K562 (cell line): ENCODE data around the gene EML6.

Source experiments
- SREBF2 ChIP-seq: sonication (generic); formaldehyde crosslinking; IDR thresholded peaks from 2 replicates; pipeline ENCODE4 v1.4.0; 2020; ENCODE audit warnings: mild to moderate bottlenecking, missing genetic modification reagents
- ZNF780A ChIP-seq: fragments of 250-450 bp; sonication (Bioruptor Pico); IDR thresholded peaks from 2 replicates; pipeline ENCODE4 v1.5.0; 2021; ENCODE audit warnings: mild to moderate bottlenecking
- TF ChIP-seq, protein P1 (sequence below), 3 experiments: IDR thresholded peaks in 2 of 3; conservative IDR thresholded peaks in 1 of 3; 2 replicates each; pipeline ENCODE4 v1.5.1; 2011 to 2012; ENCODE audit warnings: low read length in 3 of 3, mild to moderate bottlenecking in 3 of 3, control low read depth in 2 of 3, improper control_type of control experiment in 1 of 3, inconsistent platforms in 1 of 3, low read depth in 1 of 3, mixed read lengths in 1 of 3, moderate library complexity in 1 of 3; ENCODE audit not compliant: insufficient read depth in 2 of 3

DNA sequence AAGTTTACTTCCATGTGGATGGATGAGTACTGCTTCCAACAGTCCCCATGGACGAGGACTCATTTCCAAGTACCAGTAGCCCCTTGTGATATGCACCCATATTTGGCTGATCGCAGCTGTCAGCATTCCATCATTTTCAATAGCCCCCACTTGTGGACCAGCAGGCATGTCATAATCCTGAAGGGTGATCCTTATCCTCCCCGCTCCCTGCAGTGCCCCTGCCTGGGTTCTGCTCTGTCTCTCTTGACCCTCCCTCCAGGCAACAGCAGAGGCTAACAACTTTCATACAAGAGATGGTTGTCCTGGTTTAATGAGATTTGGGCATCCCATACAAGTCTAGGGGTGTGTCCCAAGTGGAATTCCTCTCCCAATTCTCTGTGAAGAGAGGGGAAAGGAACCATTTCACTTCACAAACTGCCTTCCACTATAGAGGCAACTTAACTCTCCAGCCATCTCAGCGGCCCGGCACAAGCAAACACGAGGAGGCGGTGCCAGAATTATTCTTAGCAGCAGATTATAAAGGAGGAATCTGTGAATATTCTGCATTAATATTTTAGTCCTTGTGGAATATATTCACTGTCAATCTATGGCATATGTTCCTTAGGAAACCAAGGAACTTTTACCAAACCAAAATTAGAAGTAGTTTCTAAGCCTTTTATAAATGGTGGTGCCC is 216.1 kb downstream of the EML6 start:
- TF ChIP-seq SREBF2 (CRISPR knock-in tag) (no peak), ZNF780A (no peak)
- TF ChIP-seq, protein P1, sequence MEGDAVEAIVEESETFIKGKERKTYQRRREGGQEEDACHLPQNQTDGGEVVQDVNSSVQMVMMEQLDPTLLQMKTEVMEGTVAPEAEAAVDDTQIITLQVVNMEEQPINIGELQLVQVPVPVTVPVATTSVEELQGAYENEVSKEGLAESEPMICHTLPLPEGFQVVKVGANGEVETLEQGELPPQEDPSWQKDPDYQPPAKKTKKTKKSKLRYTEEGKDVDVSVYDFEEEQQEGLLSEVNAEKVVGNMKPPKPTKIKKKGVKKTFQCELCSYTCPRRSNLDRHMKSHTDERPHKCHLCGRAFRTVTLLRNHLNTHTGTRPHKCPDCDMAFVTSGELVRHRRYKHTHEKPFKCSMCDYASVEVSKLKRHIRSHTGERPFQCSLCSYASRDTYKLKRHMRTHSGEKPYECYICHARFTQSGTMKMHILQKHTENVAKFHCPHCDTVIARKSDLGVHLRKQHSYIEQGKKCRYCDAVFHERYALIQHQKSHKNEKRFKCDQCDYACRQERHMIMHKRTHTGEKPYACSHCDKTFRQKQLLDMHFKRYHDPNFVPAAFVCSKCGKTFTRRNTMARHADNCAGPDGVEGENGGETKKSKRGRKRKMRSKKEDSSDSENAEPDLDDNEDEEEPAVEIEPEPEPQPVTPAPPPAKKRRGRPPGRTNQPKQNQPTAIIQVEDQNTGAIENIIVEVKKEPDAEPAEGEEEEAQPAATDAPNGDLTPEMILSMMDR (IDR thresholded peaks at IDR 0.05 in 2 of 3, conservative IDR thresholded peaks at IDR 0.05 in 1 of 3; ENCODE audit: insufficient read depth in 2 of 3, low read depth in 1 of 3, low read length in 3 of 3), result no peak
